UCSD-AML1 (cell line): ENCODE results near the gene MAP3K14.

ENCODE experiments used
- DNase-seq: peaks from one replicate; lab custom pipeline; 2025; ENCODE audit not compliant: unreplicated experiment; lab: John Stamatoyannopoulos, UW

The MAP3K14 gene

GRCh38 chr17:45284176-45285140, 32.4 kb downstream of the MAP3K14 start:
- peak; percentile 34 for DNase-seq

GRCh38 chr17:45283711-45284110, 33.1 kb downstream of the MAP3K14 start:
- DNase-seq, result no peak

- peak; percentile 43 for DNase-seq
Measured at GRCh38 chr17:45282683-45283644, 33.9 kb downstream of the MAP3K14 start.

- DNase-seq, result no peak
Measured at GRCh38 chr17:45279898-45280297, 36.9 kb downstream of the MAP3K14 start.

GRCh38 chr17:45277992-45278391, 38.8 kb downstream of the MAP3K14 start:
- no peak for DNase-seq

GRCh38 chr17:45277216-45277849, 39.5 kb downstream of the MAP3K14 start:
- peak; percentile 88 for DNase-seq

- DNase-seq, result no peak
Measured at GRCh38 chr17:45276031-45276430, 40.8 kb downstream of the MAP3K14 start.

- DNase-seq, result no peak
Measured at GRCh38 chr17:45274033-45274432, 42.8 kb downstream of the MAP3K14 start.

- no peak for DNase-seq
Measured at GRCh38 chr17:45273551-45273957, 43.3 kb downstream of the MAP3K14 start.

GRCh38 chr17:45271603-45272002, 45.2 kb downstream of the MAP3K14 start:
- DNase-seq, result no peak

- DNase-seq, result peak; percentile 41
Measured at GRCh38 chr17:45270828-45271418, 45.9 kb downstream of the MAP3K14 start.

- DNase-seq, result no peak
Measured at GRCh38 chr17:45269912-45270311, 46.9 kb downstream of the MAP3K14 start.

GRCh38 chr17:45267436-45268055, 49.3 kb downstream of the MAP3K14 start:
- no peak for DNase-seq

GRCh38 chr17:45266372-45266926, 50.4 kb downstream of the MAP3K14 start:
- no peak for DNase-seq

- no peak for DNase-seq
Measured at GRCh38 chr17:45265821-45266220, 51.0 kb downstream of the MAP3K14 start.

GRCh38 chr17:45264988-45265387, 51.8 kb downstream of the MAP3K14 start:
- no peak for DNase-seq

- no peak for DNase-seq
Measured at GRCh38 chr17:45264430-45264829, 52.4 kb downstream of the MAP3K14 start.

GRCh38 chr17:45263477-45263860, 53.4 kb downstream of the MAP3K14 start:
- DNase-seq, result no peak

- DNase-seq, result no peak
Measured at GRCh38 chr17:45262516-45263476, 54.0 kb downstream of the MAP3K14 start.
